H9 (cell line): ENCODE measurements around the gene UBAC2. TPM values are rescaled to one million over a fixed set of nuclear protein-coding genes. Genes with fewer than 3 reads are reported as not detected.

Source experiments
- DNase-seq: peaks from one replicate; pipeline ENCODE4 v3.0.0-alpha.2; 2017
- H2AFZ ChIP-seq: one replicate; pipeline ENCODE4 v1.6.1; 2013; ENCODE audit warnings: mild to moderate bottlenecking, low read length, control low read depth, moderate library complexity
- H2AK5ac ChIP-seq: 2 replicates; pipeline ENCODE4 v1.6.1; 2013; ENCODE audit warnings: low read length, control low read depth, mixed read lengths; ENCODE audit not compliant: insufficient read length
- H2BK120ac ChIP-seq: one replicate; pipeline ENCODE4 v1.6.1; 2013; ENCODE audit warnings: low read depth, mild to moderate bottlenecking, low read length, control low read depth, inconsistent platforms; ENCODE audit not compliant: poor library complexity, severe bottlenecking
- H2BK12ac ChIP-seq: 2 replicates; pipeline ENCODE4 v1.6.1; 2013; ENCODE audit warnings: low read length, control low read depth, mixed read lengths, low read depth; ENCODE audit not compliant: insufficient read length
- H2BK15ac ChIP-seq: 2 replicates; pipeline ENCODE4 v1.6.1; 2013; ENCODE audit warnings: low read depth, low read length, control low read depth
- H2BK20ac ChIP-seq: one replicate; pipeline ENCODE4 v1.6.1; 2013; ENCODE audit warnings: low read depth, mild to moderate bottlenecking, low read length, control low read depth, inconsistent platforms; ENCODE audit not compliant: poor library complexity, severe bottlenecking
- H2BK5ac ChIP-seq: 2 replicates; pipeline ENCODE4 v1.6.1; 2013; ENCODE audit warnings: low read length, control low read depth, mixed read lengths; ENCODE audit not compliant: insufficient read length
- H3K14ac ChIP-seq: 2 replicates; pipeline ENCODE4 v1.6.1; 2013; ENCODE audit warnings: low read length, control low read depth; ENCODE audit not compliant: insufficient read depth
- H3K18ac ChIP-seq: 2 replicates; pipeline ENCODE4 v1.6.1; 2013; ENCODE audit warnings: low read depth, mild to moderate bottlenecking, mixed read lengths, low read length, control low read depth; ENCODE audit not compliant: insufficient read length
- H3K23ac ChIP-seq: 2 replicates; pipeline ENCODE4 v1.6.1; 2013; ENCODE audit warnings: low read length, control low read depth, mixed read lengths, low read depth; ENCODE audit not compliant: insufficient read length
- H3K23me2 ChIP-seq: 2 replicates; pipeline ENCODE4 v1.6.1; 2013; ENCODE audit warnings: low read depth, mild to moderate bottlenecking, mixed read lengths, low read length, control low read depth; ENCODE audit not compliant: insufficient read length, poor library complexity, severe bottlenecking
- H3K27ac ChIP-seq: 2 replicates; pipeline ENCODE4 v1.5.1; 2013; ENCODE audit warnings: low read length, control low read depth, mixed read lengths, low read depth; ENCODE audit not compliant: insufficient read length
- H3K27me3 ChIP-seq: 2 replicates; pipeline ENCODE4 v1.6.1; 2013; ENCODE audit warnings: low read length, control low read depth, inconsistent platforms; ENCODE audit not compliant: insufficient read depth
- H3K4ac ChIP-seq: 2 replicates; pipeline ENCODE4 v1.6.1; 2013; ENCODE audit warnings: low read depth, mild to moderate bottlenecking, control low read depth, inconsistent platforms, low read length, moderate library complexity
- H3K4me1 ChIP-seq: 2 replicates; pipeline ENCODE4 v1.6.1; 2013; ENCODE audit warnings: low read length, control low read depth, inconsistent platforms; ENCODE audit not compliant: insufficient read depth
- H3K4me2 ChIP-seq: 2 replicates; pipeline ENCODE4 v1.6.1; 2013; ENCODE audit warnings: low read length, control low read depth, mixed read lengths; ENCODE audit not compliant: insufficient read length, insufficient read depth
- H3K56ac ChIP-seq: 2 replicates; pipeline ENCODE4 v1.6.1; 2013; ENCODE audit warnings: low read depth, mild to moderate bottlenecking, mixed read lengths, low read length, control low read depth; ENCODE audit not compliant: insufficient read length
- H3K79me1 ChIP-seq: 2 replicates; pipeline ENCODE4 v1.6.1; 2013; ENCODE audit warnings: low read depth, mild to moderate bottlenecking, moderate library complexity, low read length, control low read depth, inconsistent platforms; ENCODE audit not compliant: insufficient read depth, poor library complexity, severe bottlenecking
- H3K79me2 ChIP-seq: 2 replicates; pipeline ENCODE4 v1.6.1; 2013; ENCODE audit warnings: low read length, control low read depth, inconsistent platforms; ENCODE audit not compliant: insufficient read depth
- H3K9ac ChIP-seq: 2 replicates; pipeline ENCODE4 v1.6.1; 2013; ENCODE audit warnings: low read length, control low read depth, mixed read lengths; ENCODE audit not compliant: insufficient read length; ENCODE audit errors: extremely low read depth
- H3K9me3 ChIP-seq: one replicate; pipeline ENCODE4 v1.6.1; 2013; ENCODE audit warnings: low read depth, low read length, inconsistent platforms; ENCODE audit not compliant: control insufficient read depth
- H3T11ph ChIP-seq: one replicate; pipeline ENCODE4 v1.6.1; 2013; ENCODE audit warnings: mild to moderate bottlenecking, low read length, control low read depth, inconsistent platforms
- H4K20me1 ChIP-seq: one replicate; pipeline ENCODE4 v1.6.1; 2013; ENCODE audit not compliant: control insufficient read depth, insufficient read length, insufficient read depth
- H4K5ac ChIP-seq: 2 replicates; pipeline ENCODE4 v1.6.1; 2013; ENCODE audit warnings: low read depth, mild to moderate bottlenecking, mixed read lengths, low read length, control low read depth; ENCODE audit not compliant: insufficient read length
- H4K8ac ChIP-seq: replicated peaks from 2 replicates; pipeline ENCODE4 v1.6.1; 2013; ENCODE audit warnings: low read length, control low read depth, mixed read lengths, low read depth; ENCODE audit not compliant: insufficient read length
- H4K91ac ChIP-seq: 2 replicates; pipeline ENCODE4 v1.6.1; 2013; ENCODE audit warnings: low read depth, mild to moderate bottlenecking, moderate library complexity, mixed read lengths, low read length, control low read depth; ENCODE audit not compliant: insufficient read length
- H3K27ac Mint-ChIP-seq, 3 experiments: 2 replicates in 2 of 3; 3 replicates in 1 of 3; pipeline ENCODE4 v1.8.0; 2020 to 2021; ENCODE audit warnings: mixed read lengths in 3 of 3, mild to moderate bottlenecking in 1 of 3, moderate library complexity in 1 of 3
- H3K27me3 Mint-ChIP-seq: 2 replicates; pipeline ENCODE4 v1.8.0; 2021; ENCODE audit warnings: low read depth, mild to moderate bottlenecking, moderate library complexity, mixed read lengths
- H3K36me3 Mint-ChIP-seq, 3 experiments: 2 replicates in 2 of 3; 3 replicates in 1 of 3; pipeline ENCODE4 v1.8.0; 2020 to 2021; ENCODE audit warnings: low read depth in 3 of 3, mixed read lengths in 3 of 3; ENCODE audit not compliant: insufficient read depth in 1 of 3
- H3K4me1 Mint-ChIP-seq, 2 experiments: 2 replicates each; pipeline ENCODE4 v1.8.0; 2020; ENCODE audit warnings: mixed read lengths in 2 of 2
- H3K4me3 Mint-ChIP-seq, 2 experiments: 2 replicates in 1 of 2; 3 replicates in 1 of 2; pipeline ENCODE4 v1.8.0; 2020 to 2021; ENCODE audit warnings: mild to moderate bottlenecking in 2 of 2, mixed read lengths in 2 of 2, moderate library complexity in 1 of 2
- H3K9me3 Mint-ChIP-seq, 2 experiments: 2 replicates in 1 of 2; 3 replicates in 1 of 2; pipeline ENCODE4 v1.8.0; 2020; ENCODE audit warnings: mild to moderate bottlenecking in 2 of 2, mixed read lengths in 2 of 2, moderate library complexity in 1 of 2
- WGBS: extraction: QIAGEN DNeasy Blood & Tissue Kit; methylation state at CpG from one replicate; pipeline ENCODE4 v1.1.7; 2013; ENCODE audit warnings: missing lambda C conversion rate, low lambda C conversion rate, mixed read lengths; ENCODE audit not compliant: insufficient read length; ENCODE audit errors: extremely low coverage; 5-methylcytosine and 5-hydroxymethylcytosine counted together
- total RNA-seq: library from RNA; stranded (reverse); gene quantifications from 2 replicates; pipeline ENCODE4 v1.2.1, GENCODE V29; 2021
- TF ChIP-seq, protein P1 (sequence below): fragments of 200-600 bp; sonication (generic); conservative IDR thresholded peaks from 3 replicates; pipeline ENCODE4 v1.8.0; 2021; ENCODE audit warnings: antibody characterized with exemption, mild to moderate bottlenecking

UBAC2 gene
- total RNA-seq, 1 experiment from 2014 or later: 52.3 TPM

- H3K18ac ChIP-seq: no peak overlapping the region
- H2BK5ac ChIP-seq: no peak overlapping the region
- H3K27ac Mint-ChIP-seq: peak overlapping the region in 1 of 3 experiments; percentile 40; a peak in 3 of 7 replicates
- H4K20me1 ChIP-seq: no peaks in the 10 kb centered on the region
- no peak overlapping the region for H2AK5ac ChIP-seq
- H3T11ph ChIP-seq: no peak overlapping the region
- H4K8ac ChIP-seq: no peak overlapping the region
- H2BK20ac ChIP-seq: no peak overlapping the region
- no peak overlapping the region for H3K27ac ChIP-seq
- H2BK15ac ChIP-seq: no peak overlapping the region
- H3K79me2 ChIP-seq: peaks cover 2% of the 10 kb centered on the region; the same call in 1 of the 2 replicates
- H3K4me3 Mint-ChIP-seq: no peak overlapping the region
- no peak overlapping the region for H3K14ac ChIP-seq
- H3K4me2 ChIP-seq: no peak overlapping the region
- no peaks in the 10 kb centered on the region; the same call in 1 of the 2 replicates for H3K4me1 ChIP-seq
- H3K27me3 ChIP-seq: peaks cover 3% of the 10 kb centered on the region; the same call in 1 of the 2 replicates
- H3K9ac ChIP-seq: no peak overlapping the region
- no peak for DNase-seq
- H4K5ac ChIP-seq: no peak overlapping the region
- no peak overlapping the region for H3K4ac ChIP-seq
- H3K23me2 ChIP-seq: no peaks in the 10 kb centered on the region
- WGBS: 100% methylated on average over 3 of the region's 6 CpGs
- H2BK120ac ChIP-seq: no peak overlapping the region
- H2BK12ac ChIP-seq: no peak overlapping the region
- no peak overlapping the region for H4K91ac ChIP-seq
- H3K23ac ChIP-seq: no peak overlapping the region
- H3K36me3 Mint-ChIP-seq: peaks cover 9 to 12% (median 9%) of the 10 kb centered on the region in 3 experiments
- TF ChIP-seq, protein P1, sequence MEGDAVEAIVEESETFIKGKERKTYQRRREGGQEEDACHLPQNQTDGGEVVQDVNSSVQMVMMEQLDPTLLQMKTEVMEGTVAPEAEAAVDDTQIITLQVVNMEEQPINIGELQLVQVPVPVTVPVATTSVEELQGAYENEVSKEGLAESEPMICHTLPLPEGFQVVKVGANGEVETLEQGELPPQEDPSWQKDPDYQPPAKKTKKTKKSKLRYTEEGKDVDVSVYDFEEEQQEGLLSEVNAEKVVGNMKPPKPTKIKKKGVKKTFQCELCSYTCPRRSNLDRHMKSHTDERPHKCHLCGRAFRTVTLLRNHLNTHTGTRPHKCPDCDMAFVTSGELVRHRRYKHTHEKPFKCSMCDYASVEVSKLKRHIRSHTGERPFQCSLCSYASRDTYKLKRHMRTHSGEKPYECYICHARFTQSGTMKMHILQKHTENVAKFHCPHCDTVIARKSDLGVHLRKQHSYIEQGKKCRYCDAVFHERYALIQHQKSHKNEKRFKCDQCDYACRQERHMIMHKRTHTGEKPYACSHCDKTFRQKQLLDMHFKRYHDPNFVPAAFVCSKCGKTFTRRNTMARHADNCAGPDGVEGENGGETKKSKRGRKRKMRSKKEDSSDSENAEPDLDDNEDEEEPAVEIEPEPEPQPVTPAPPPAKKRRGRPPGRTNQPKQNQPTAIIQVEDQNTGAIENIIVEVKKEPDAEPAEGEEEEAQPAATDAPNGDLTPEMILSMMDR: no peak
- H3K56ac ChIP-seq: no peak overlapping the region
- H3K9me3 ChIP-seq: no peaks in the 10 kb centered on the region
- H3K27me3 Mint-ChIP-seq: no peaks in the 10 kb centered on the region
- H3K9me3 Mint-ChIP-seq: no peaks in the 10 kb centered on the region
- no peaks in the 10 kb centered on the region for H3K79me1 ChIP-seq
- no peak overlapping the region for H2AFZ ChIP-seq
- H3K4me1 Mint-ChIP-seq: peaks cover 26 to 31% of the 10 kb centered on the region in 2 experiments
These were observed 114.5 kb downstream of the UBAC2 start for GRCh38 chr13:99315186-99315585.
